HTR-8/SVneo (cell line): ENCODE results near the gene EFCAB11.

Experiments used
- DNase-seq: peaks from one replicate; pipeline ENCODE4 v3.0.0; 2011; ENCODE audit warnings: low spot score, mixed read lengths; ENCODE audit not compliant: insufficient read length
- FAIRE-seq: peaks from 2 replicates; lab custom pipeline; 2011; peaks lifted over from hg19 to GRCh38; lab: Jason Lieb, UNC

Gene EFCAB11

GRCh38 chr14:89792489-89793366, 161.8 kb downstream of the EFCAB11 start:
- FAIRE-seq (no peak), DNase-seq (no peak)

- DNase-seq: no peak
- FAIRE-seq: no peak
These were observed 167.0 kb downstream of the EFCAB11 start for GRCh38 chr14:89787525-89787924.

GRCh38 chr14:89781046-89781445, 173.5 kb downstream of the EFCAB11 start:
- no peak for DNase-seq
- no peak for FAIRE-seq

GRCh38 chr14:89779707-89780106, 174.8 kb downstream of the EFCAB11 start:
- DNase-seq (no peak), FAIRE-seq (no peak)

DNA sequence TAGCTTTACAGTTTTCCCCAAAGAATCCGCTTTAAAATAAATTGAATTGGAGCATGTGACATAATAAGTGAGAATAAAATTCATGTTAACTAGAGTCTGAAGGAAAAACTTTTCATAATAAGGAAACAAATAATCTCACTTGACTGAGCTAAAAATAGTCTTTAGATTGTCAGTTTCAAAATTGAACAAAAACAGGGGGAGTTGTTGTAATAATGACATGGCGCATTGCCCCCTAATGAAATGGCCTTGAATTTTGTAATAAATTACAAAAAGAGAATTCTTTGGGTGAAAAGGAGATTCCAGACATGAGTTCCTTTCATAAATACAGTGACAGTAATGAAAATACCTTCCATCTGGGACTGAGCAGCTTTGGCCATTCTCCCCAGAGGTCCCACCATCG, 178.6 kb downstream of the EFCAB11 start:
- FAIRE-seq: no peak
- no peak for DNase-seq

DNA sequence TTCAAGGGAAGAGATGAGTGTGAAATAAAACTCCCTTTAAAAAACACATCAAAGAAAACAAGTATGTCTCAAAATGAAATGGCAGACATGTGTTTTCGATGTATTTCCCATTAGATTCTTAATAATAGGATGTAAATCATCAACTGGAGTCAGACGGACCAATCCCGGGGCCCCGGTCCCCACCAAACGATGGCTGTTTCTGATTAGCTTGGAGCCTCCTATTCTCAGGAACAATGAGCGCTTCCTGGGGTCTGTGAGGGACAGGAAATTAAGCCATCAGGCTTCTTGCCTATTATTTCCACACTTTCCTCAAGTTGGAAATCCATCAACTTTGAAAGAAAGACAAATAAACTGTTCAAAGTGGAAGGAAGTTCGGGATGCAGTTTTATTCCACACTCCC, 179.4 kb downstream of the EFCAB11 start:
- FAIRE-seq: no peak
- DNase-seq: no peak

GRCh38 chr14:89773644-89774316, 180.8 kb downstream of the EFCAB11 start:
- FAIRE-seq: peak; percentile 81
- peak; percentile 31 for DNase-seq

GRCh38 chr14:89773151-89773550, 181.4 kb downstream of the EFCAB11 start:
- FAIRE-seq (no peak), DNase-seq (no peak)

- no peak for FAIRE-seq
- DNase-seq: no peak
These were observed 183.3 kb downstream of the EFCAB11 start for GRCh38 chr14:89771251-89771650.

- peak; percentile 51 for FAIRE-seq
These were observed 186.7 kb downstream of the EFCAB11 start for GRCh38 chr14:89767861-89768268.

GRCh38 chr14:89767131-89767530, 187.4 kb downstream of the EFCAB11 start:
- no peak for DNase-seq

More at GRCh38 chr14:89767861-89768268, 186.7 kb downstream of the EFCAB11 start:
- DNase-seq: peak; percentile 41

GRCh38 chr14:89765346-89765745, 189.2 kb downstream of the EFCAB11 start:
- FAIRE-seq (no peak), DNase-seq (no peak)

More at GRCh38 chr14:89767131-89767530, 187.4 kb downstream of the EFCAB11 start:
- no peak for FAIRE-seq

GRCh38 chr14:89760086-89760485, 194.4 kb downstream of the EFCAB11 start:
- DNase-seq (no peak), FAIRE-seq (no peak)

- no peak for FAIRE-seq
These were observed 197.1 kb downstream of the EFCAB11 start for GRCh38 chr14:89757313-89757939.

GRCh38 chr14:89755816-89756215, 198.7 kb downstream of the EFCAB11 start:
- FAIRE-seq (no peak), DNase-seq (no peak)

More at GRCh38 chr14:89757313-89757939, 197.1 kb downstream of the EFCAB11 start:
- DNase-seq: no peak

GRCh38 chr14:89753828-89754412, 200.6 kb downstream of the EFCAB11 start:
- DNase-seq: no peak
- no peak for FAIRE-seq

DNA sequence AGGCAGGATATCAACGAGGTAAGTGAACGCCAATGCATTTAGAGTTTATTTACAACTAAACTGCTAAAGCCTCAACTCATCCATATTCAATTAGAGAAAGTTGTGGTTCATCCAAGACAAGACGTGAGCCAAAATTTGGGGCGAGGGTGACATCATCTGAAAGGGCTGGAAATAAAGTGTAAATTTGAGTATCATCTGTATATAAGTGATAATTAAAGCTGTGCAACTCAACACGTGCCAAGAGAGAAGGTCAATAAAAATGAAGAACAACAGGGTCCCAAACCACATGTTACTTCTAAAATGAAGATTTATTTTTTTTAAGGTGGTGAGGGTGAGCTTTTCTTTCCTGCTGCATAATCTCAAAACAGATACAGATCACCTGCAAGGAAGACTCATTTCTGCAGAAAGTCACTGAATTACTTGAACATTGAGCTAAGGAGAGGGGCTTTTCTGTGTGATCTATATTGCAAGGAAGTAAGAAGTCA, 203.6 kb downstream of the EFCAB11 start:
- no peak for FAIRE-seq

GRCh38 chr14:89750281-89750755, 204.2 kb downstream of the EFCAB11 start:
- no peak for FAIRE-seq
- DNase-seq: no peak

More for the DNA sequence above, 203.6 kb downstream of the EFCAB11 start:
- no peak for DNase-seq

DNA sequence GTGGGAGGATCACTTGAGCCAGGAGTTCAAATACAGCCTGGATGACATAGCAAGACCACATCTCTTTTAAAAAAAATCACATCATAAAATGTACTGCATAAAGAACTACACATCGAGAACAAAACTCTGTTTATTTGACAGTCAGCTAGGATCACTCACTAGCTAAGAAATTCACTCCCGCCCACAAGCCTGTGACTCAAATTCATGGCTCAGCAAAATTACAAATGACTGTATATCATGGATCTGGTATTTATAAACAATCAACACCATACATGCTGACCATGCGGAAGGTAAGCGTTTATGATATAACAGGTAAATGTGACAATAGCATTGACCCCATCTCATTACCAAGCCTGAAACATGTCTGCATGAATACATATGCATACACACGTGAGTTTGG, 206.5 kb downstream of the EFCAB11 start:
- no peak for FAIRE-seq

DNA sequence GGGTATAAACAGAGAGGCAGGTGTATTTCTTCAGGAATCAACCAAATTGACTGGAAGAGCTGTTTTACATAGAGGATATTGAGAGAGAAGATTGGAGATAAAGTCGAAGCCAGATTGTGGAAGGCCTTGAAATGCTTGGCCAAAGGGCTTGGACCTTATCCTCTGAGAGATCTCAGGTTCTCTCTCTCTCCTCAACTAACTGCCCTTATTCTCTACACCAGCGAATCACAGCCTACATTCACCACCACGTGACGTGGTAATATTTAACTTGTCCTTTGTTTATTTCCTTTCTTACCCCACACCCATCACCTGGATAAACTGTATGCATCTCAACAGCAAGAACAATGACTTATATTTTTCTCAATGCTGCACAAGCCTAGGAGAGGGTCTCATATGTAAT, 207.4 kb downstream of the EFCAB11 start:
- FAIRE-seq (no peak), DNase-seq (no peak)

More for the DNA sequence above, 206.5 kb downstream of the EFCAB11 start:
- no peak for DNase-seq
